Endothelial cell of umbilical vein (primary cell): ENCODE results near the gene NAA10. TPM values are rescaled to one million over a fixed set of nuclear protein-coding genes. Genes with fewer than 3 reads are reported as not detected.

Experiments used
- BruUV-seq: library from RNA; stranded (reverse); fragments of 400-500 nt; replicated peaks from 2 replicates; lab custom pipeline; 2021; lab: Mats Ljungman, UMichigan
- CTCF ChIA-PET: fragments of 300-600, 350-600 bp; sonication (Branson Sonifier 250); formaldehyde crosslinking; loops from one replicate; lab custom pipeline; 2021; ENCODE audit warnings: antibody characterized with exemption, inconsistent platforms; lab: Charles Lee
- POLR2A ChIA-PET: fragments of 300-600, 350-600 bp; sonication (Branson Sonifier 250); formaldehyde crosslinking; loops from one replicate; lab custom pipeline; 2021; ENCODE audit warnings: antibody characterized with exemption, inconsistent platforms; lab: Charles Lee
- DNase-seq: peaks from one replicate; pipeline ENCODE4 v3.0.0-alpha.2; 2011; ENCODE audit warnings: low read depth, low spot score
- FAIRE-seq: peaks from 2 replicates; lab custom pipeline; 2011; peaks lifted over from hg19 to GRCh38; lab: Jason Lieb, UNC
- H2AFZ ChIP-seq: 2 replicates; pipeline ENCODE4 v1.6.0; 2012; ENCODE audit warnings: low read depth, low read length, control low read depth, inconsistent platforms
- H3K27ac ChIP-seq: 2 replicates; pipeline ENCODE4 v1.5.1; 2011; ENCODE audit warnings: low read depth, mild to moderate bottlenecking, control low read depth, low read length, moderate library complexity; ENCODE audit not compliant: insufficient read depth
- H3K27me3 ChIP-seq, 2 experiments: 2 replicates each; pipeline versions ENCODE4 v1.6.0 to v1.6.1; 2011; ENCODE audit warnings: low read length in 2 of 2, mixed read lengths in 1 of 2; ENCODE audit not compliant: control insufficient read depth in 2 of 2, insufficient read depth in 2 of 2
- H3K36me3 ChIP-seq, 2 experiments: 2 replicates in 1 of 2; 3 replicates in 1 of 2; pipeline ENCODE4 v1.5.1; 2011; ENCODE audit warnings: low read length in 2 of 2, mild to moderate bottlenecking in 1 of 2, moderate library complexity in 1 of 2; ENCODE audit not compliant: control insufficient read depth in 2 of 2, insufficient read depth in 2 of 2; ENCODE audit errors: extremely low read depth in 1 of 2
- H3K4me1 ChIP-seq: 3 replicates; pipeline ENCODE4 v1.5.1; 2011; ENCODE audit warnings: mild to moderate bottlenecking, low read length; ENCODE audit not compliant: control insufficient read depth, insufficient read depth; ENCODE audit errors: extremely low read depth
- H3K4me2 ChIP-seq: 2 replicates; pipeline ENCODE4 v1.6.1; 2011; ENCODE audit warnings: low read length, control low read depth, mixed read lengths; ENCODE audit not compliant: insufficient read depth
- H3K4me3 ChIP-seq, 3 experiments: fragments of 200-600 bp in 1 of 3; sonication (generic), shearing (Covaris generic) in 1 of 3; replicated peaks in 1 of 3; 2 replicates each; pipeline ENCODE4 v1.5.1; 2011 to 2016; ENCODE audit warnings: control low read depth in 3 of 3, low read length in 3 of 3, mild to moderate bottlenecking in 2 of 3, inconsistent platforms in 1 of 3, low read depth in 1 of 3, moderate library complexity in 1 of 3; ENCODE audit not compliant: insufficient read depth in 1 of 3
- H3K79me2 ChIP-seq: 2 replicates; pipeline ENCODE4 v1.6.0; 2012; ENCODE audit warnings: low read length, inconsistent platforms; ENCODE audit not compliant: control insufficient read depth, insufficient read depth
- H3K9ac ChIP-seq: replicated peaks from 2 replicates; pipeline ENCODE3; 2011; ENCODE audit warnings: low read length, control low read depth; ENCODE audit not compliant: insufficient read depth; ENCODE audit errors: extremely low read depth
- H3K9me1 ChIP-seq: replicated peaks from 3 replicates; pipeline ENCODE4 v1.6.0; 2011; ENCODE audit warnings: mild to moderate bottlenecking, low read length; ENCODE audit not compliant: control insufficient read depth, insufficient read depth; ENCODE audit errors: extremely low read depth
- H3K9me3 ChIP-seq: replicated peaks from 2 replicates; pipeline ENCODE4 v1.5.1; 2012; ENCODE audit warnings: low read length, inconsistent platforms; ENCODE audit not compliant: control insufficient read depth, insufficient read depth
- H4K20me1 ChIP-seq: replicated peaks from 2 replicates; pipeline ENCODE3; 2011; ENCODE audit warnings: mild to moderate bottlenecking, low read length; ENCODE audit not compliant: control insufficient read depth, insufficient read depth; ENCODE audit errors: extremely low read depth
- CTCF ChIP-seq, 2 donors: IDR thresholded peaks; 1 replicate in 1 of 2; 2 replicates in 1 of 2; pipeline ENCODE4 v1.5.1; 2011; ENCODE audit warnings: low read length in 2 of 2, mild to moderate bottlenecking in 2 of 2, moderate library complexity in 2 of 2, control low read depth in 1 of 2, inconsistent platforms in 1 of 2, low read depth in 1 of 2; ENCODE audit not compliant: insufficient read depth in 1 of 2; ENCODE audit errors: extremely low read depth in 1 of 2
- EZH2 ChIP-seq: IDR thresholded peaks from 2 replicates; pipeline ENCODE4 v1.6.1; 2012; ENCODE audit warnings: borderline replicate concordance, low read depth, mild to moderate bottlenecking, moderate library complexity, low read length, inconsistent platforms; ENCODE audit not compliant: severe bottlenecking
- FOS ChIP-seq: IDR thresholded peaks from 2 replicates; pipeline ENCODE4 v1.6.1; 2011; ENCODE audit warnings: mild to moderate bottlenecking, low read length, moderate library complexity, borderline replicate concordance; ENCODE audit not compliant: insufficient read depth
- GATA2 ChIP-seq: IDR thresholded peaks from 2 replicates; pipeline ENCODE4 v1.7.0; 2011; ENCODE audit warnings: low read depth, mild to moderate bottlenecking, moderate library complexity, mixed read lengths, low read length; ENCODE audit not compliant: insufficient read length, insufficient read depth
- JUN ChIP-seq: IDR thresholded peaks from 2 replicates; pipeline ENCODE4 v1.6.1; 2011; ENCODE audit warnings: borderline replicate concordance, low read depth; ENCODE audit not compliant: insufficient read length, insufficient read depth
- MAX ChIP-seq: IDR thresholded peaks from 2 replicates; pipeline ENCODE4 v1.6.1; 2011; ENCODE audit not compliant: insufficient read depth, insufficient read length
- MYC ChIP-seq: IDR thresholded peaks from one replicate; pipeline ENCODE4 v1.6.1; 2011; ENCODE audit warnings: mild to moderate bottlenecking, low read depth, low read length
- POLR2A ChIP-seq: IDR thresholded peaks from 2 replicates; pipeline ENCODE4 v1.6.1; 2012; ENCODE audit warnings: low read depth, mild to moderate bottlenecking, control low read depth, low read length
- POLR2AphosphoS5 ChIP-seq: IDR thresholded peaks from 2 replicates; pipeline ENCODE4 v1.6.1; 2012; ENCODE audit warnings: low read depth, mild to moderate bottlenecking, control low read depth, low read length, moderate library complexity; ENCODE audit not compliant: insufficient read depth
- dilution Hi-C: fragments of 300-500 bp; cut with MboI; formaldehyde crosslinking; loops from one replicate; pipeline ENCODE4 v1.15.0; 2019; ENCODE audit warnings: low sequenced_read_pairs; ENCODE audit not compliant: extremely low pct_ligation_motif_present
- intact Hi-C: fragments of 100-400 bp; cut with micrococcal nuclease; formaldehyde crosslinking; loops from one replicate; pipeline ENCODE4 v1.10.0; 2022
- polyA plus RNA-seq, 4 experiments: library from polyadenylated mRNA; depleted of rRNA in 3 of 4; stranded (reverse) in 3 of 4; unstranded in 1 of 4; fragments of >200 nt; gene quantifications; 2 replicates each; pipeline versions ENCODE4 v1.2.1 to v1.2.3, GENCODE V29; 2011 to 2012; ENCODE audit warnings: missing spikeins in 1 of 4
- total RNA-seq: library from RNA; stranded (reverse); gene quantifications from 2 replicates; pipeline ENCODE4 v1.2.3, GENCODE V29; 2021

Gene NAA10
- total and polyA plus RNA-seq, 2 donors (not counting 3 experiments of a cell fraction or from before 2014, with no cell fraction given) = 141 to 144 TPM

- Histone ChIP-seq H3K4me1 (peaks cover 28% of the 10 kb centered on the region), H3K9me1 (no peaks in the 10 kb centered on the region), H3K27me3 (no peaks in the 10 kb centered on the region), H3K9ac (no peak overlapping the region), H2AFZ (no peak overlapping the region), H3K4me3 (no peak overlapping the region), H3K9me3 (no peaks in the 10 kb centered on the region), H3K27ac (no peak overlapping the region), H4K20me1 (no peaks in the 10 kb centered on the region), H3K36me3 (peaks cover 0 to 12% of the 10 kb centered on the region in 2 experiments), H3K79me2 (peaks cover 81% of the 10 kb centered on the region), H3K4me2 (no peak overlapping the region)
- no peak for TF ChIP-seq POLR2AphosphoS5
- TF ChIP-seq GATA2 = no peak
- TF ChIP-seq FOS = no peak
- TF ChIP-seq JUN = no peak
- no peak for TF ChIP-seq MYC
- TF ChIP-seq EZH2 = no peak
- dilution Hi-C loops = no loop called here
- no peak for FAIRE-seq
- intact Hi-C loops = no loop called here
- ChIA-PET POLR2A (no interaction called here), CTCF (interaction anchor here (1.1 to 1.2 kb wide), 2 partner anchors 19 to 80 kb away, joined by 3 to 6 read pairs; no protein-coding TSS in a partner anchor)
- no peak for DNase-seq
- no TSS peak for BruUV-seq
These were observed 31.4 kb upstream of the NAA10 start for GRCh38 chrX:153966283-153966688.

- Histone ChIP-seq H3K9me1 (no peaks in the 10 kb centered on the region), H3K79me2 (peaks cover 76% of the 10 kb centered on the region), H2AFZ (no peak overlapping the region), H3K9ac (no peak overlapping the region), H3K27me3 (no peaks in the 10 kb centered on the region), H4K20me1 (no peaks in the 10 kb centered on the region), H3K9me3 (no peaks in the 10 kb centered on the region), H3K36me3 (peaks cover 4 to 20% of the 10 kb centered on the region in 2 experiments), H3K4me2 (no peak overlapping the region), H3K4me1 (peaks cover 28% of the 10 kb centered on the region), H3K27ac (no peak overlapping the region), H3K4me3 (no peak overlapping the region)
- DNase-seq (no peak), FAIRE-seq (no peak)
- BruUV-seq = no TSS peak
- intact Hi-C loops = no loop called here
- TF ChIP-seq MAX (no peak), MYC (no peak), POLR2A (no peak), FOS (no peak), POLR2AphosphoS5 (no peak), CTCF (IDR thresholded peaks at IDR 0.05; ENCODE audit: extremely low read depth in 1 of 2, insufficient read depth in 1 of 2, low read depth in 1 of 2, low read length in 2 of 2) (no peak), GATA2 (no peak), JUN (no peak), EZH2 (no peak)
- POLR2A ChIA-PET = no interaction called here
- dilution Hi-C loops = no loop called here
- CTCF ChIA-PET = interaction anchor here (1.2 kb wide), 1 partner anchor 43 kb away, joined by 3 read pairs; no protein-coding TSS in a partner anchor
These were observed 30.6 kb upstream of the NAA10 start for GRCh38 chrX:153965406-153965805.
